Measurements from ENCODE around the gene LYPLAL1. TPM values are rescaled to one million over a fixed set of nuclear protein-coding genes. Genes with fewer than 3 reads are reported as not detected.

Gene LYPLAL1
- total and polyA plus RNA-seq, 9 of the 15 experiments (the other 6 are each of a cell fraction or from before 2014, with no cell fraction given) = 14.9 to 179 (median 46.3) TPM

GRCh38 chr1:219173758-219174459, at the start of gene LYPLAL1 (continued):
- 0 out of 2 replicates have a peak, but pooled peaks have one; percentile 15 for TF ChIP-seq ZBTB33 (CRISPR knock-in tag; IDR thresholded peaks at IDR 0.05)
- TF ChIP-seq ZNF561 (CRISPR knock-in tag; conservative IDR thresholded peaks at IDR 0.05) = no peak
- TF ChIP-seq MGA (IDR thresholded peaks at IDR 0.05) = peak; percentile 60; the same call in 1 of the 2 replicates
- TF ChIP-seq RREB1 (CRISPR knock-in tag; IDR thresholded peaks at IDR 0.05) = peak; percentile 93; the same call in 1 of the 2 replicates
- no peak for TF ChIP-seq JUN (IDR thresholded peaks at IDR 0.05; ENCODE audit: borderline replicate concordance, low read depth, low read length)
- TF ChIP-seq JUN (CRISPR knock-in tag; IDR thresholded peaks at IDR 0.05; ENCODE audit: borderline replicate concordance) = no peak
- no peak for TF ChIP-seq PURB (CRISPR knock-in tag; IDR thresholded peaks at IDR 0.05; ENCODE audit: low read depth)
